HG03159 (cell line): Measurements from ENCODE around the gene TFE3.

Experiments used
- ATAC-seq: cut with Tn5 transposase; IDR thresholded peaks from one replicate; pipeline ENCODE4 v1.9.1; 2021; ENCODE audit warnings: mild to moderate bottlenecking, moderate library complexity; ENCODE audit not compliant: unreplicated experiment

The TFE3 gene, protein sequence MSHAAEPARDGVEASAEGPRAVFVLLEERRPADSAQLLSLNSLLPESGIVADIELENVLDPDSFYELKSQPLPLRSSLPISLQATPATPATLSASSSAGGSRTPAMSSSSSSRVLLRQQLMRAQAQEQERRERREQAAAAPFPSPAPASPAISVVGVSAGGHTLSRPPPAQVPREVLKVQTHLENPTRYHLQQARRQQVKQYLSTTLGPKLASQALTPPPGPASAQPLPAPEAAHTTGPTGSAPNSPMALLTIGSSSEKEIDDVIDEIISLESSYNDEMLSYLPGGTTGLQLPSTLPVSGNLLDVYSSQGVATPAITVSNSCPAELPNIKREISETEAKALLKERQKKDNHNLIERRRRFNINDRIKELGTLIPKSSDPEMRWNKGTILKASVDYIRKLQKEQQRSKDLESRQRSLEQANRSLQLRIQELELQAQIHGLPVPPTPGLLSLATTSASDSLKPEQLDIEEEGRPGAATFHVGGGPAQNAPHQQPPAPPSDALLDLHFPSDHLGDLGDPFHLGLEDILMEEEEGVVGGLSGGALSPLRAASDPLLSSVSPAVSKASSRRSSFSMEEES

DNA sequence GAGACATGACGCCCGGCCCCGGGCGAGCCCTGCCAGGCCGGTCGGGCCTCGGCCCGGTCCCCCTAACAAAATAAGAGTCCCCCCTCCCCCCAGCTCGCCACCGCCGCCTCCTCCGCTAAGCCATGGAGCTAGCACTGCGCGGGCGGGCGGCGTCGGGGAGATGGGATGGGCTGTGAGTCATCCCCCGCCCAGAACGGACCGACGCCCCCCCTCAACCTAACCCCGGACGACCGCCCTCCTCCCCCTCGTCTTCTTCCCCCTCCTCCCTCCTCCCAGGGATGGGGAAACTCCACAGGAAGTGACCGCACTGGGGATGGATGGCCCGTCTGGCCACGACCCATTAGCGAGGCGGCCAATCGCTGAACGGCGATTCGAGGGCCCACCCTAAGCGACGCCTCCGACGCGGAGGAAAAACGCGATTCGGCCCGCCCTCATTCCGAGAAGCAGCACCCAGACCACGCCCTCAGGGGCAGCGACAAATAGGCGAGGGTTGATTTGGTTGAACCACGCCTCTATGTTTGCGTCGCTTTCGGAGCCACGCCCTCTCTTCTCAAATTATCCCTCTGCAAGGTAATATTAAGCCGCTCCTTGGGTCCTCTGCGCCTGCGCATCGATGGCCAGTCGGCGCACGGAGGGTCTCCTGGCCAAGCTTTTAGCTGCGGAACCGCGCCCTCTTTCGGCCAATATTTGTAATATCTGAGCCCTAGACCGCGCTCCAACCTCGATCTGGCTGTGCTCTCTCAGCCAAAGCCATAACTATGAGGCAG lies at the start of gene TFE3:
Gene TFE3, minus strand, starts transcription at position 138 of the 767 bp plus-strand sequence. Its CDS starts 131 bp downstream, at position 7.
- peak; percentile 86 for ATAC-seq

DNA sequence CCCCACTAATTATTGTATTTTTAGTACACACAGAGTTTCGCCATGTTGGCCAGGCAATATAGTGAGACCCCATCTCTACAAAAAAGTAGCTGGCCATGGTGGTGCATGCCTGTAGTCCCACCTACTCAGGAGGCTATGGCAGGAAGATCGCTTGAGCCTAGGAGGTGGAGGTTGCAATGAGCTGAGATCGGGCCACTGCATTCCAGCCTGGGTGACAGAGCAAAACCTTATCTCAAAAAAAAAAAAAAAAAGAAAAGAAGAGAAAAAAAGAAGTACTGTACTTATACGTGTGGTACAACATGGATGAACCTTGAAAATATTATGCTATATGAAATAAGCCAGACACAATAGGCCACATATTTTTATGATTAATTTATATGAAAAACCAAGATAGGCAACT lies 46.4 kb upstream of the TFE3 start:
- no peak for ATAC-seq

GRCh38 chrX:49082271-49082871 lies 39.2 kb upstream of the TFE3 start:
- ATAC-seq = no peak

GRCh38 chrX:49079489-49080428 lies 36.6 kb upstream of the TFE3 start, which contains the start of gene WDR45:
Gene WDR45 (minus strand): TSS chrX:49079887. CDS start chrX:49078095, 1,792 bp downstream.
- ATAC-seq = peak; percentile 61

DNA sequence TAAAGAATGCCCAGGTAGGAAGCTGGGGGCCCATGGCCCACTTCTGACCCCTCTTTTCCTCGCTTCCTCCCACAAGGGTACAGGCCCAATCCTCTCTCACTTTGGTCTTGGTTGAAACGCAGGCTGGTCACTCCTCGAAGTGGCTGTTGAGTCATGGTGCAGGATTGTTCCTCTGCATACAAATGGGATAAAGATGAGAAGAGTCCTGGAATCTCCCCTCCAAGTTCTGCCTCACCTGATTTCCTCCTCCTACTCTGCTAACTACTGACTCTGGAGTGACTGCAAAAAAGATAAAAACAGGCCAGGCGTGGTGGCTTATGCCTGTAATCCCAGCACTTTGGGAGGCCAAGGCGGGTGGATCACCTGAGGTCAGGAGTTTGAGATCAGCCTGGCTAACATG lies 34.8 kb upstream of the TFE3 start:
- no peak for ATAC-seq

GRCh38 chrX:49075347-49075746 lies 32.2 kb upstream of the TFE3 start:
- ATAC-seq = no peak

GRCh38 chrX:49073601-49074575 lies 30.7 kb upstream of the TFE3 start, which contains the start of gene PRAF2:
Gene PRAF2 (minus strand): TSS chrX:49074002. CDS start chrX:49073987, 15 bp downstream.
- ATAC-seq = peak; percentile 88

- ATAC-seq = no peak
Observed at GRCh38 chrX:49072712-49073095, 29.5 kb upstream of the TFE3 start.

DNA sequence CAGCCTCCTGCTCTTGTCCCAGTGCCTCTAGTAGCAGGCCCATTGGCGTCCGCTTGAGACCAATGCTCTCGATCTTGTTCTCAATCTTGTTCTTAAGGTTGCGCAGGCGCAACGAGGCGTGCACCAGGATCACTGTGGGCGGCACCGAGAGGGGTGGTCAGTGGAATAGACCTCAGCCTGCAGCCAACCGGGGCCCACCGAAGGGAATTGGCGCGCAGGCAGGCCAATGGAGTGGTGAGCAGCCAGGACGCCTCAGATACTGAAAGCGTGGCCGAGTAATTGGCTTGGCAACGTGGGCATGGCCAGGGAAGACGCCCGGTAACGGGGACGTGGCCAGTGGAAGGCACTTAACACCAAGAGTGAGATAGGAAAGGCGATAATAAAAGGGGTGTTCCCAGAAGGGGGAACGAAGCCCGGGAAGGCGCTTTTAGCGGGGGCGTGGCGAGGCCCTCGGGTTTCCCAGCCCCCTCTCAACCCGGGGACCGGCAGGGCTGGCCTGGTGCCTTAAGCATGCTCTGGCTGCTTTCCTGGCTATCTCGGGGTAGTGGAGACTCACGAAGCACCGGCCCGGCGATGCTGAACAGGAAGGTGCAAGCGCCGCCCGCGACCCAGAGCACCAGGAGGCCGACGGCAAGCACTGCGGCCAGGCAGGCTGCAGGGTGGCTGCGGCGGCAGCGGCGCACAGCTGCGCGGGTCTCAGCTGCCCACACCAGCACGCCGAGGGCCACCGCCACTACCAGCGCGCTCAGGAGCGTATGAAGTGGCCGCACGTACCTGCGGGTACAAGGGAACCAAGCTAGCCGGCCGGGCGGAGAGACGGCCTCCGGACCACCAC lies 28.9 kb upstream of the TFE3 start:
- no peak for ATAC-seq

DNA sequence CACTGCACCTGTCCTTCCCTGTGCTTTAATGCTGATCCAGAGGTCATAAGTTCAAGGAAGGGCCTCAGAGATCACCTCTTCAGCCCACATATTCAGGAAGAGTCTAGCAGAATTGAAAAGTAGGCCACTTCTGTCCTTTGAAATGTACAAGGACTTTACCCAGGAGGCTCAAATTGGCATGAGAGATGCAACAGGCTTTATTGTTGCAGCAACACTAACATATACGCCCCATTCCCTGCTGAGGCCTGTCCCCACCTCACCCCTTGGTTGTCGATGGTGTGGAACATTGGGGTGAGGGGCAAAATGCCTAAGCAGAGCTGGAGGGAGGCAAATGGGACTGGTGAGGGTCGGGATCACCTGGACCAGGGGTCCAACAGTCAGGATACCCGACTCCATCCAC lies 27.8 kb upstream of the TFE3 start:
- ATAC-seq = no peak

GRCh38 chrX:49069038-49069437 lies 25.9 kb upstream of the TFE3 start:
- ATAC-seq = no peak

DNA sequence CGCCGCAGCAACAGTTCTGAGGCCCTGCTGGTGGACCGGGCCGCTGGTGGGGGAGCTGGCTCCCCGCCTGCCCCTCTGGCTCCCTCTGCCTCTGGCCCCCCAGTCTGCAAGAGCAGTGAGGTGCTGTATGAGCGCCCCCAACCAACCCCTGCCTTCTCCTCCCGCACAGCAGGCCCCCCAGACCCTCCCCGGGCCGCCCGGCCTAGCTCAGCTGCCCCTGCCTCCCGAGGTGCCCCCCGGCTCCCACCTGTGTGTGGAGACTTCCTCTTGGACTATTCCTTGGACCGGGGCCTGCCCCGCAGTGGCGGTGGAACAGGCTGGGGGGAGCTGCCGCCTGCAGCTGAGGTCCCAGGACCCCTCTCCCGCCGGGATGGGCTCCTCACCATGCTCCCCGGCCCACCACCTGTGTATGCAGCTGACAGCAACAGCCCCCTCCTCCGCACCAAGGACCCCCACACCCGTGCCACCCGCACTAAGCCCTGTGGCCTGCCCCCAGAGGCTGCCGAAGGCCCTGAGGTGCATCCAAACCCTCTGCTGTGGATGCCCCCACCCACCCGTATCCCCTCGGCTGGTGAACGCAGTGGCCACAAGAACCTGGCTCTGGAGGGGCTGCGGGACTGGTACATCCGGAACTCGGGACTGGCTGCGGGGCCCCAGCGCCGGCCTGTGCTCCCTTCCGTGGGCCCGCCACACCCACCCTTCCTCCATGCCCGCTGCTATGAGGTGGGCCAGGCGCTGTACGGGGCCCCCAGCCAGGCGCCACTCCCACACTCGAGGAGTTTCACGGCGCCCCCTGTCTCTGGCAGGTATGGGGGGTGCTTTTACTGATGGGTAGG lies 24.3 kb upstream of the TFE3 start:
- ATAC-seq = no peak

GRCh38 chrX:49066690-49067089 lies 23.5 kb upstream of the TFE3 start:
- ATAC-seq = no peak

DNA sequence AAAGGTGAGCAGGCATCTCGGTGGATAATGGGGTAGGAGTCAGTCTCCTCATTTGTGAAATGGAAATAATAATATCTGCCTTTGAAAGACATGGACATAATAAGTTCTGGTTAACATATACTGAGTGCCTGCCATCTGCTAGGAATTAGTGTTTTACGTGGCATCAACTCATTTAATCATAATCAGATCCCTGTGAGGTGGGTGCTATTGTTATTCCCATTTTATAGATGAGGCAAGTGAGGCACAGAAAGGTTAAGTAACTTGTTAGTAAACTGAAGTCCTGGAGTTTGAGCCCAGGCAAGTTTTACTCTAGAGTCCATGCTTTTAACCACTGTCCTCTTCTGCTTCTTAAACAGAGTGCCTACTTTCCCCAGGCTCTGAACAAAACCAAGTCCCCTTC lies 23.1 kb upstream of the TFE3 start:
- ATAC-seq = no peak

GRCh38 chrX:49064735-49065134 lies 21.6 kb upstream of the TFE3 start:
- ATAC-seq = no peak

GRCh38 chrX:49064303-49064702 lies 21.1 kb upstream of the TFE3 start:
- ATAC-seq = no peak

DNA sequence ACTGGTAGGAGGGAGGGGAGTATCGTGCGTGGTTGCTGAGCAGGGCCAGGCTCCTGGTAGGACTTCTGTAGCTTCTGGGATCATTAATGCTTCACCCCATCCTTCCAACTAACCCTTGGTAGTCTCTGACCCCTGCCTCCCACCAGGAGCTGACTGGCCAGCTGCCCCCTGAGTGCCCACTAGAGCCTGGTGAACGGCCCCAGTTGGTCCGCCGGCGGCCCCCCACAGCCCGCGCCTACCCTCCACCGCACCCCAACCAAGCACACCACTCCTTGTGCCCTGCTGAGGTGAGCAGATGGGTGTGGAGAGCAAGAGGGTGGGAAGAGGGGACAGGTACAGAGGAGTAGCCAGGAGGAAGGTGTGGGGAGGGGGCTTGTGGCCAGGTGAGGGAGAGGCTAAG lies 20.6 kb upstream of the TFE3 start:
- ATAC-seq = no peak
